ENCODE measurements around the gene ITPKC. TPM values are rescaled to one million over a fixed set of nuclear protein-coding genes. Genes with fewer than 3 reads are reported as not detected.
A peak's percentile ranks its signal among the peaks of the same experiment; 100 is the strongest.

ITPKC gene
- total and polyA plus RNA-seq, 2 experiments from 2014 or later, result 15.4 to 19.4 TPM

GRCh38 chr19:40733149-40733548, 16.2 kb downstream of the ITPKC start:
- Histone ChIP-seq H3K9me3 (ENCODE audit: low read depth) (no peaks in the 10 kb centered on the region), H3K4me3 (no peak overlapping the region), H3K27ac (no peak overlapping the region), H3K4me1 (ENCODE audit: low read depth) (no peaks in the 10 kb centered on the region), H3K36me3 (peaks cover 40% of the 10 kb centered on the region), H3K27me3 (no peaks in the 10 kb centered on the region)
- DNase-seq (ENCODE audit: low read depth in 1 of 2, low spot score in 1 of 2), result no peak
- no peak for TF ChIP-seq CTCF (IDR thresholded peaks at IDR 0.05; ENCODE audit: low read depth, low read length)

- no peak for DNase-seq (ENCODE audit: low read depth in 1 of 2, low spot score in 1 of 2)
- TF ChIP-seq CTCF (IDR thresholded peaks at IDR 0.05; ENCODE audit: low read depth, low read length), result no peak
Observed at GRCh38 chr19:40735013-40735771, 18.3 kb downstream of the ITPKC start.

GRCh38 chr19:40736661-40737060, 19.7 kb downstream of the ITPKC start:
- no peaks in the 10 kb centered on the region for H3K9me3 ChIP-seq (ENCODE audit: low read depth)
- no peak overlapping the region for H3K27ac ChIP-seq
- H3K27me3 ChIP-seq, result no peaks in the 10 kb centered on the region
- peaks cover 29% of the 10 kb centered on the region for H3K36me3 ChIP-seq
- no peak overlapping the region for H3K4me3 ChIP-seq
- no peak for DNase-seq (ENCODE audit: low read depth in 1 of 2, low spot score in 1 of 2)
- TF ChIP-seq CTCF (IDR thresholded peaks at IDR 0.05; ENCODE audit: low read depth, low read length), result no peak
- no peaks in the 10 kb centered on the region for H3K4me1 ChIP-seq (ENCODE audit: low read depth)

More at GRCh38 chr19:40735013-40735771, 18.3 kb downstream of the ITPKC start:
- no peak overlapping the region for H3K4me3 ChIP-seq
- H3K27me3 ChIP-seq, result no peaks in the 10 kb centered on the region
- H3K36me3 ChIP-seq, result peaks cover 38% of the 10 kb centered on the region
- no peaks in the 10 kb centered on the region for H3K9me3 ChIP-seq (ENCODE audit: low read depth)
- H3K4me1 ChIP-seq (ENCODE audit: low read depth), result no peaks in the 10 kb centered on the region
- H3K27ac ChIP-seq, result no peak overlapping the region

- Histone ChIP-seq H3K27ac (no peak overlapping the region), H3K27me3 (no peaks in the 10 kb centered on the region), H3K4me3 (no peak overlapping the region), H3K36me3 (peaks cover 29% of the 10 kb centered on the region), H3K9me3 (ENCODE audit: low read depth) (no peaks in the 10 kb centered on the region), H3K4me1 (ENCODE audit: low read depth) (no peaks in the 10 kb centered on the region)
- no peak for DNase-seq (ENCODE audit: low read depth in 1 of 2, low spot score in 1 of 2)
- no peak for TF ChIP-seq CTCF (IDR thresholded peaks at IDR 0.05; ENCODE audit: low read depth, low read length)
Observed at GRCh38 chr19:40737102-40737644, 20.3 kb downstream of the ITPKC start.

- peak overlapping the region; percentile 28 for H3K27ac ChIP-seq
Observed at GRCh38 chr19:40739030-40739839, 22.3 kb downstream of the ITPKC start.

More at GRCh38 chr19:40739030-40739839, 22.3 kb downstream of the ITPKC start:
- H3K4me1 ChIP-seq (ENCODE audit: low read depth), result no peaks in the 10 kb centered on the region
- peaks cover 16% of the 10 kb centered on the region for H3K36me3 ChIP-seq
- no peak for DNase-seq (ENCODE audit: low read depth in 1 of 2, low spot score in 1 of 2)
- TF ChIP-seq CTCF (IDR thresholded peaks at IDR 0.05; ENCODE audit: low read depth, low read length), result no peak
- H3K9me3 ChIP-seq (ENCODE audit: low read depth), result no peaks in the 10 kb centered on the region
- no peak overlapping the region for H3K4me3 ChIP-seq
- no peaks in the 10 kb centered on the region for H3K27me3 ChIP-seq

Measured in cardiac muscle cell (in vitro differentiated cells and primary cell).